SU-DHL-6 (cell line): Measurements from ENCODE around the gene YIPF7.

ENCODE experiments used
- H2AFZ ChIP-seq: fragments of 200-600 bp; sonication (generic); 2 replicates; pipeline ENCODE4 v1.6.1; 2014; ENCODE audit warnings: low read depth, mild to moderate bottlenecking, moderate library complexity, mixed read lengths, antibody characterized with exemption, low read length; ENCODE audit not compliant: severe bottlenecking
- H3F3A ChIP-seq: fragments of 200-600 bp; shearing (Covaris generic); 2 replicates; pipeline ENCODE4 v1.6.0; 2016; ENCODE audit warnings: antibody characterized with exemption, mild to moderate bottlenecking; ENCODE audit not compliant: insufficient read depth
- H3K27ac ChIP-seq: fragments of 200-600 bp; sonication (generic); 2 replicates; pipeline ENCODE4 v1.5.1; 2016; ENCODE audit warnings: low read depth, mild to moderate bottlenecking, low read length, moderate library complexity, mixed read lengths
- H3K27me3 ChIP-seq: fragments of 200-600 bp; sonication (generic), shearing (Covaris generic); 2 replicates; pipeline ENCODE4 v1.6.0; 2014; ENCODE audit warnings: mild to moderate bottlenecking, low read length
- H3K36me3 ChIP-seq: fragments of 200-600 bp; sonication (generic); 2 replicates; pipeline ENCODE4 v1.6.1; 2014; ENCODE audit warnings: mild to moderate bottlenecking, low read length, mixed read lengths
- H3K4me2 ChIP-seq: fragments of 300-600, 200-600 bp; shearing (Covaris generic), sonication (generic); 2 replicates; pipeline ENCODE4 v1.6.0; 2014; ENCODE audit warnings: low read length, low read depth, mild to moderate bottlenecking; ENCODE audit not compliant: poor library complexity, severe bottlenecking
- H3K4me3 ChIP-seq: fragments of 200-600 bp; sonication (generic); 2 replicates; pipeline ENCODE4 v1.5.1; 2014; ENCODE audit warnings: antibody characterized with exemption, low read length, mild to moderate bottlenecking, mixed read lengths; ENCODE audit not compliant: insufficient read depth, poor library complexity, severe bottlenecking
- H3K79me2 ChIP-seq: fragments of 200-600 bp; sonication (generic); 2 replicates; pipeline ENCODE4 v1.6.1; 2014; ENCODE audit warnings: mild to moderate bottlenecking, low read length, moderate library complexity; ENCODE audit not compliant: insufficient read depth
- H3K9ac ChIP-seq: fragments of 200-600 bp; sonication (generic); 2 replicates; pipeline ENCODE4 v1.7.0; 2014; ENCODE audit warnings: mild to moderate bottlenecking, low read length
- H3K9me2 ChIP-seq: fragments of 200-600 bp; sonication (generic); replicated peaks from 2 replicates; pipeline ENCODE4 v1.6.1; 2014; ENCODE audit warnings: low read length; ENCODE audit not compliant: insufficient read depth
- H3K9me3 ChIP-seq: fragments of 200-600 bp; sonication (generic); 2 replicates; pipeline ENCODE4 v1.6.1; 2014; ENCODE audit warnings: low read length, mixed read lengths; ENCODE audit not compliant: insufficient read depth
- H4K20me1 ChIP-seq: fragments of 200-600 bp; sonication (generic); 2 replicates; pipeline ENCODE4 v1.6.1; 2014; ENCODE audit warnings: low read depth, mild to moderate bottlenecking, antibody characterized with exemption, low read length, moderate library complexity, mixed read lengths
- EZH2phosphoT487 ChIP-seq: fragments of 200-600 bp; sonication (generic), shearing (Covaris generic); conservative IDR thresholded peaks from 2 replicates; pipeline ENCODE4 v1.6.1; 2018; ENCODE audit warnings: mild to moderate bottlenecking, antibody characterized with exemption, low read length, moderate library complexity, mixed read lengths
- TF ChIP-seq, protein P1 (sequence below): fragments of 200-600 bp; sonication (generic); IDR thresholded peaks from one replicate; pipeline ENCODE4 v1.5.1; 2017; ENCODE audit warnings: antibody characterized with exemption, mild to moderate bottlenecking, low read length, moderate library complexity; ENCODE audit not compliant: insufficient read depth, poor library complexity, severe bottlenecking

Gene YIPF7

DNA sequence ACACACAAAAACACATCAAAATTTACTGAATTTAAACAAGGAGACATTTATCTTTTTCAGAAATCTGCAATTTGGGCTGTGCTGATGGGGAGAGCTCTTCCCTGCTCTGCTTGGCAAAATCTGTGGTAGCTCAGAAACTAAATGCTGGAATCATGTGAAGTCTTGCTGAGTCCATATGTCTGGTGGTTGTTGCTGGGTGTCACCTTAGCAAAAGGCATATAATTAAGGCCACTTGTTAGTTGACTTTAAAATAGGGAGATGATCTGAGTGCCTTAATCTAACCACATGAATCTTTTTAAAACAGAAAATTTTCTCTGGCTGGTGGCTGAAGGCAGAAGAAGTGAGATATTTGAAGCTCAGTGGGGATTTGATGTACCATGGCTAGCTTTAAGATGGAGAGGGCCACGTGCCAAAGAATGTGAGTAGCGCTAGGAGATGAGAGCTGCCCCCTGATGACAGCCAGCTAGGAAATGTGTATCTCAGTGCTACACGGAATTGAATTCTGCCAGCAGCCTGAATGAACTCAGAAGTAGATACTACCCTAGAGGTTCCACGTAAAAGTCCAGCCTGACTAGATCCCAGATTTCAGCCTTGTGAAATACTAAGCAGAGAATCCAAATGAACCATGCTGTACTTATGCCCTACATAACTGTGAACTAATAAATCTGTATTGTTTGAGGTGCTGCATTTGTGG lies 19.2 kb upstream of the YIPF7 start:
- H3K27me3 ChIP-seq, result no peaks in the 10 kb centered on the region
- TF ChIP-seq, protein P1, sequence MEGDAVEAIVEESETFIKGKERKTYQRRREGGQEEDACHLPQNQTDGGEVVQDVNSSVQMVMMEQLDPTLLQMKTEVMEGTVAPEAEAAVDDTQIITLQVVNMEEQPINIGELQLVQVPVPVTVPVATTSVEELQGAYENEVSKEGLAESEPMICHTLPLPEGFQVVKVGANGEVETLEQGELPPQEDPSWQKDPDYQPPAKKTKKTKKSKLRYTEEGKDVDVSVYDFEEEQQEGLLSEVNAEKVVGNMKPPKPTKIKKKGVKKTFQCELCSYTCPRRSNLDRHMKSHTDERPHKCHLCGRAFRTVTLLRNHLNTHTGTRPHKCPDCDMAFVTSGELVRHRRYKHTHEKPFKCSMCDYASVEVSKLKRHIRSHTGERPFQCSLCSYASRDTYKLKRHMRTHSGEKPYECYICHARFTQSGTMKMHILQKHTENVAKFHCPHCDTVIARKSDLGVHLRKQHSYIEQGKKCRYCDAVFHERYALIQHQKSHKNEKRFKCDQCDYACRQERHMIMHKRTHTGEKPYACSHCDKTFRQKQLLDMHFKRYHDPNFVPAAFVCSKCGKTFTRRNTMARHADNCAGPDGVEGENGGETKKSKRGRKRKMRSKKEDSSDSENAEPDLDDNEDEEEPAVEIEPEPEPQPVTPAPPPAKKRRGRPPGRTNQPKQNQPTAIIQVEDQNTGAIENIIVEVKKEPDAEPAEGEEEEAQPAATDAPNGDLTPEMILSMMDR, result no peak
- no peak for TF ChIP-seq EZH2phosphoT487
- no peaks in the 10 kb centered on the region for H3K36me3 ChIP-seq
- no peaks in the 10 kb centered on the region for H3K9me3 ChIP-seq
- no peaks in the 10 kb centered on the region for H3F3A ChIP-seq
- no peaks in the 10 kb centered on the region for H4K20me1 ChIP-seq
- H3K79me2 ChIP-seq, result no peaks in the 10 kb centered on the region
- no peak overlapping the region for H2AFZ ChIP-seq
- H3K9me2 ChIP-seq, result no peaks in the 10 kb centered on the region
- no peak overlapping the region for H3K4me2 ChIP-seq
- H3K4me3 ChIP-seq, result no peak overlapping the region
- H3K9ac ChIP-seq, result no peak overlapping the region
- H3K27ac ChIP-seq, result no peak overlapping the region

GRCh38 chr4:44668526-44668925 lies 17.1 kb upstream of the YIPF7 start:
- TF ChIP-seq EZH2phosphoT487, result no peak
- TF ChIP-seq, protein P1, result no peak
- Histone ChIP-seq H3K4me2 (no peak overlapping the region), H3K36me3 (no peaks in the 10 kb centered on the region), H3F3A (no peaks in the 10 kb centered on the region), H3K27ac (no peak overlapping the region), H3K9me2 (no peaks in the 10 kb centered on the region), H4K20me1 (no peaks in the 10 kb centered on the region), H3K27me3 (no peaks in the 10 kb centered on the region), H3K9me3 (no peaks in the 10 kb centered on the region), H3K9ac (no peak overlapping the region), H3K79me2 (no peaks in the 10 kb centered on the region), H3K4me3 (no peak overlapping the region), H2AFZ (no peak overlapping the region)

DNA sequence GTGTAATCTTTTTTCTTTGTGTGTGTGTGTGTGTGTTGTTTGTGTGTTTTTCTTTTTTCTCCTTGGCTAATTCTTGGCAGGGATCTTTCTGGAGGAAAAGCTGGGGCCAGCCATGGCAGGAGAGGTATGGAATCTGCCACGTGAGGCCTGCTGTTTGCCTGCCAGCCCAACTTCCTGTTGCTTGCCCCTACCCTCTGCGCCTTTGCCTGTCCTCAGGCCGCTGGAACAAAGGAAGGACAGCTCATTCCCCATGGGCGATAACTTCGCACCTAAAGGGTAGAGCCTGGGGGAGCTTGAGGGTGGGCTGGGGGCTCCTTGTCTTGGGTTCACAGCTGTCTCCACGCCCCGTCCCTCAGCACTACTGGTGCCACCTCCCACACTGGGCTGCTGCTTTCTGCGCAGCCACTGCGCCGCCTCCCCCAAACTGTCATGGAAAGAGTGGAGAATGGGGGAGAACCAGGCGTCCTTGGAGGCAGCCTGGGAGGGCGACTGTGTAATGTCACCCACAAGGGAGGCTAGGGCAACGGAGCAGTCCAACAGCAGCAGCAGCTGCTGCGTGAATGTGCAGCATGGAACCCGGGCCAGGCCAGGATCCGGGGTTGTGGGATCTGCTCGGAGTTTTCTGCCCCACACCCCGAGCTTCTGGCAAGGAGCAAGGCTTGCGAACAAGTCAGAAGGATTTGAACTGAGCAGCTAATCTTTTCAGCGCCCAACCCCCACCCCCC lies 12.3 kb upstream of the YIPF7 start:
- no peak overlapping the region for H3K9ac ChIP-seq
- no peaks in the 10 kb centered on the region for H3K27me3 ChIP-seq
- no peaks in the 10 kb centered on the region for H3K9me2 ChIP-seq
- H4K20me1 ChIP-seq, result no peaks in the 10 kb centered on the region
- no peak overlapping the region for H3K4me3 ChIP-seq
- H3K79me2 ChIP-seq, result no peaks in the 10 kb centered on the region
- H3K36me3 ChIP-seq, result no peaks in the 10 kb centered on the region
- no peak overlapping the region for H3K4me2 ChIP-seq
- no peaks in the 10 kb centered on the region for H3F3A ChIP-seq
- no peak overlapping the region for H3K27ac ChIP-seq
- H2AFZ ChIP-seq, result no peak overlapping the region
- no peaks in the 10 kb centered on the region for H3K9me3 ChIP-seq
- TF ChIP-seq, protein P1, result no peak
- TF ChIP-seq EZH2phosphoT487, result no peak
